HepG2 (cell line): Measurements from ENCODE around the gene DAZAP1. TPM values are rescaled to one million over a fixed set of nuclear protein-coding genes. Genes with fewer than 3 reads are reported as not detected.

Experiments used
- BRCA1 ChIP-seq: sonication (generic); formaldehyde crosslinking; IDR thresholded peaks from 2 replicates; pipeline ENCODE4 v1.4.0; 2020; ENCODE audit warnings: missing genetic modification reagents
- BRD4 ChIP-seq: sonication (generic); formaldehyde crosslinking; IDR thresholded peaks from 2 replicates; pipeline ENCODE4 v1.4.0; 2020; ENCODE audit warnings: missing genetic modification reagents
- EED ChIP-seq: sonication (generic); formaldehyde crosslinking; IDR thresholded peaks from 2 replicates; pipeline ENCODE4 v1.5.0; 2020; ENCODE audit warnings: mild to moderate bottlenecking, missing genetic modification reagents
- FIP1L1 ChIP-seq: fragments of 200-400 bp; formaldehyde crosslinking; IDR thresholded peaks from 2 replicates; pipeline ENCODE4 v1.6.1; 2018; ENCODE audit warnings: low read depth, mild to moderate bottlenecking, low read length, moderate library complexity, borderline replicate concordance; ENCODE audit not compliant: insufficient read depth
- FOSL1 ChIP-seq: sonication (generic); formaldehyde crosslinking; IDR thresholded peaks from 2 replicates; pipeline ENCODE4 v1.9.0; 2021; ENCODE audit warnings: missing genetic modification reagents, borderline replicate concordance
- FOXK1 ChIP-seq: sonication (generic); formaldehyde crosslinking; IDR thresholded peaks from 2 replicates; pipeline ENCODE4 v1.4.0; 2020; ENCODE audit warnings: low read depth, missing genetic modification reagents, borderline replicate concordance
- KAT8 ChIP-seq: IDR thresholded peaks from 2 replicates; pipeline ENCODE4 v1.6.1; 2016; ENCODE audit warnings: missing genetic modification reagents, missing compliant biosample characterization
- KLF15 ChIP-seq: sonication (generic); formaldehyde crosslinking; IDR thresholded peaks from 2 replicates; pipeline ENCODE4 v1.8.1; 2023; ENCODE audit warnings: borderline replicate concordance, mild to moderate bottlenecking, inconsistent platforms, missing genetic modification reagents, mixed read lengths
- MAFG ChIP-seq: sonication (generic); formaldehyde crosslinking; IDR thresholded peaks from 2 replicates; pipeline ENCODE4 v1.5.1; 2020; ENCODE audit warnings: mild to moderate bottlenecking, missing genetic modification reagents
- PHF5A ChIP-seq: IDR thresholded peaks from one replicate; pipeline ENCODE4 v1.6.1; 2018; ENCODE audit warnings: low read depth, missing genetic modification reagents; ENCODE audit not compliant: unreplicated experiment
- SAP130 ChIP-seq: IDR thresholded peaks from 2 replicates; pipeline ENCODE4 v1.6.1; 2016; ENCODE audit warnings: low read depth
- SRSF4 ChIP-seq: fragments of 200-400 bp; formaldehyde crosslinking; IDR thresholded peaks from one replicate; pipeline ENCODE4 v1.6.1; 2018; ENCODE audit warnings: mild to moderate bottlenecking, low read depth, low read length, moderate library complexity; ENCODE audit not compliant: poor library complexity, severe bottlenecking
- TRAFD1 ChIP-seq: sonication (generic); formaldehyde crosslinking; IDR thresholded peaks from 2 replicates; pipeline ENCODE4 v1.5.1; 2020; ENCODE audit warnings: missing genetic modification reagents, mild to moderate bottlenecking, borderline replicate concordance
- YY1 ChIP-seq: IDR thresholded peaks from 2 replicates; pipeline ENCODE4 v1.6.1; 2011; ENCODE audit warnings: low read length, low read depth, moderate library complexity, mild to moderate bottlenecking; ENCODE audit not compliant: insufficient read depth, insufficient replicate concordance
- ZBTB8A ChIP-seq: sonication (generic); formaldehyde crosslinking; IDR thresholded peaks from 2 replicates; pipeline ENCODE4 v1.4.0; 2020; ENCODE audit warnings: mild to moderate bottlenecking, low read depth, missing genetic modification reagents, borderline replicate concordance
- ZFP36L1 ChIP-seq: sonication (generic); formaldehyde crosslinking; IDR thresholded peaks from 2 replicates; pipeline ENCODE4 v1.8.0; 2022; ENCODE audit warnings: mild to moderate bottlenecking, missing genetic modification reagents, moderate library complexity
- ZFP36L2 ChIP-seq: sonication (generic); formaldehyde crosslinking; IDR thresholded peaks from 2 replicates; pipeline ENCODE4 v1.4.0; 2020; ENCODE audit warnings: missing genetic modification reagents
- ZFP62 ChIP-seq: sonication (generic); formaldehyde crosslinking; IDR thresholded peaks from 2 replicates; pipeline ENCODE4 v1.4.0; 2020; ENCODE audit warnings: missing genetic modification reagents
- ZKSCAN5 ChIP-seq: sonication (generic); formaldehyde crosslinking; IDR thresholded peaks from 2 replicates; pipeline ENCODE4 v1.5.1; 2020; ENCODE audit warnings: mild to moderate bottlenecking, missing genetic modification reagents
- ZNF224 ChIP-seq: sonication (generic); formaldehyde crosslinking; IDR thresholded peaks from 2 replicates; pipeline ENCODE4 v1.5.0; 2020; ENCODE audit warnings: mild to moderate bottlenecking, missing genetic modification reagents
- ZNF430 ChIP-seq: sonication (generic); formaldehyde crosslinking; IDR thresholded peaks from 2 replicates; pipeline ENCODE4 v1.9.0; 2021; ENCODE audit warnings: mild to moderate bottlenecking, missing genetic modification reagents
- ZNF562 ChIP-seq: sonication (generic); formaldehyde crosslinking; IDR thresholded peaks from 2 replicates; pipeline ENCODE4 v1.8.0; 2022; ENCODE audit warnings: missing genetic modification reagents, borderline replicate concordance
- ZSCAN20 ChIP-seq: sonication (generic); formaldehyde crosslinking; IDR thresholded peaks from 2 replicates; pipeline ENCODE4 v1.4.0; 2020; ENCODE audit warnings: missing genetic modification reagents, mild to moderate bottlenecking, borderline replicate concordance
- ZSCAN29 ChIP-seq: sonication (generic); formaldehyde crosslinking; conservative IDR thresholded peaks from 2 replicates; pipeline ENCODE4 v1.4.0; 2020; ENCODE audit warnings: mild to moderate bottlenecking, missing genetic modification reagents
- polyA plus RNA-seq, 8 experiments: library from polyadenylated mRNA; depleted of rRNA in 3 of 8; stranded (reverse) in 7 of 8; unstranded in 1 of 8; fragments of >200 nt; fragmentation: Illumina TruSeq in 4 of 8; extraction: Trizol in 4 of 8; gene quantifications; 2 replicates each; pipeline versions ENCODE4 v1.2.1 to v1.2.3, GENCODE V29; 2011 to 2016; ENCODE audit warnings: low read depth in 4 of 8, missing spikeins in 1 of 8, mixed read lengths in 1 of 8; ENCODE audit not compliant: insufficient read depth in 1 of 8
- total RNA-seq, 5 experiments: library from RNA; depleted of rRNA; stranded (reverse); fragments of >200 nt; fragmentation: Illumina TruSeq; extraction: Trizol; gene quantifications; 2 replicates each; pipeline ENCODE4 v1.2.3, GENCODE V29; 2016; ENCODE audit warnings: low read depth in 1 of 5
- TF ChIP-seq, protein P1 (sequence below): IDR thresholded peaks from 2 replicates; pipeline ENCODE4 v1.6.1; 2016; ENCODE audit warnings: mild to moderate bottlenecking, missing biosample characterization, missing genetic modification reagents
- TF ChIP-seq, protein P2 (sequence below): sonication (generic); formaldehyde crosslinking; conservative IDR thresholded peaks from 2 replicates; pipeline ENCODE4 v1.4.0; 2020; ENCODE audit warnings: missing genetic modification reagents

Gene DAZAP1
- total and polyA plus RNA-seq, 2 of the 13 experiments (the other 11 are each of a cell fraction or from before 2014, with no cell fraction given), result 63.3 to 79.2 TPM

- TF ChIP-seq ZBTB8A (CRISPR knock-in tag) (no peak; the same call in 1 of the 2 replicates), SRSF4 (peak; percentile 52), ZSCAN29 (CRISPR knock-in tag) (no peak; the same call in 1 of the 2 replicates), EED (CRISPR knock-in tag) (peak; percentile 93), KAT8 (peak; percentile 97), KLF15 (peak; percentile 87; the same call in 1 of the 2 replicates), TRAFD1 (CRISPR knock-in tag) (no peak; the same call in 1 of the 2 replicates), ZFP36L2 (peak; percentile 81; the same call in 1 of the 2 replicates), FOXK1 (peak; percentile 94), BRD4 (peak; percentile 96), ZNF562 (CRISPR knock-in tag) (no peak), BRCA1 (CRISPR knock-in tag) (peak; percentile 94), ZFP62 (CRISPR knock-in tag) (no peak), ZKSCAN5 (CRISPR knock-in tag) (peak; percentile 78; the same call in 1 of the 2 replicates), YY1 (peak; percentile 89), ZSCAN20 (CRISPR knock-in tag) (peak; percentile 96), ZNF430 (CRISPR knock-in tag) (peak; percentile 68), PHF5A (CRISPR knock-in tag) (peak; percentile 80), MAFG (peak; percentile 34; the same call in 1 of the 2 replicates), FOSL1 (CRISPR knock-in tag) (no peak), ZNF224 (CRISPR knock-in tag) (peak; percentile 97), FIP1L1 (no peak), ZFP36L1 (peak; percentile 64; the same call in 1 of the 2 replicates), SAP130 (peak; percentile 98)
- TF ChIP-seq, protein P1, sequence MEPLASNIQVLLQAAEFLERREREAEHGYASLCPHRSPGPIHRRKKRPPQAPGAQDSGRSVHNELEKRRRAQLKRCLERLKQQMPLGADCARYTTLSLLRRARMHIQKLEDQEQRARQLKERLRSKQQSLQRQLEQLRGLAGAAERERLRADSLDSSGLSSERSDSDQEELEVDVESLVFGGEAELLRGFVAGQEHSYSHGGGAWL (CRISPR knock-in tag), result peak; percentile 98
- TF ChIP-seq, protein P2, sequence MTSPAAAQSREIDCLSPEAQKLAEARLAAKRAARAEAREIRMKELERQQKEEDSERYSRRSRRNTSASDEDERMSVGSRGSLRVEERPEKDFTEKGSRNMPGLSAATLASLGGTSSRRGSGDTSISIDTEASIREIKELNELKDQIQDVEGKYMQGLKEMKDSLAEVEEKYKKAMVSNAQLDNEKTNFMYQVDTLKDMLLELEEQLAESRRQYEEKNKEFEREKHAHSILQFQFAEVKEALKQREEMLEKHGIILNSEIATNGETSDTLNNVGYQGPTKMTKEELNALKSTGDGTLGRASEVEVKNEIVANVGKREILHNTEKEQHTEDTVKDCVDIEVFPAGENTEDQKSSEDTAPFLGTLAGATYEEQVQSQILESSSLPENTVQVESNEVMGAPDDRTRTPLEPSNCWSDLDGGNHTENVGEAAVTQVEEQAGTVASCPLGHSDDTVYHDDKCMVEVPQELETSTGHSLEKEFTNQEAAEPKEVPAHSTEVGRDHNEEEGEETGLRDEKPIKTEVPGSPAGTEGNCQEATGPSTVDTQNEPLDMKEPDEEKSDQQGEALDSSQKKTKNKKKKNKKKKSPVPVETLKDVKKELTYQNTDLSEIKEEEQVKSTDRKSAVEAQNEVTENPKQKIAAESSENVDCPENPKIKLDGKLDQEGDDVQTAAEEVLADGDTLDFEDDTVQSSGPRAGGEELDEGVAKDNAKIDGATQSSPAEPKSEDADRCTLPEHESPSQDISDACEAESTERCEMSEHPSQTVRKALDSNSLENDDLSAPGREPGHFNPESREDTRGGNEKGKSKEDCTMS (CRISPR knock-in tag), result no peak
Measured at GRCh38 chr19:1438035-1438932, 30.9 kb downstream of the DAZAP1 start, which contains the start of gene RPS15 (continued).
